Stomach (tissue), 9 donors: Measurements from ENCODE around the gene PIWIL4. TPM values are rescaled to one million over a fixed set of nuclear protein-coding genes. Genes with fewer than 3 reads are reported as not detected.

ENCODE experiments used
- DNase-seq, 2 donors: peaks; one replicate each; pipeline versions ENCODE4 v3.0.0 to v3.0.0-alpha.2; 2013 to 2019
- H3K27ac ChIP-seq, 5 donors: fragments of 200-600 bp in 4 of 5; sonication (generic) in 4 of 5; one replicate each; pipeline ENCODE4 v1.5.1; 2013 to 2019; ENCODE audit warnings: mild to moderate bottlenecking in 1 of 5, moderate library complexity in 1 of 5
- H3K27me3 ChIP-seq, 3 donors: fragments of 200-600 bp; sonication (generic); one replicate each; pipeline ENCODE4 v1.5.1; 2017 to 2019; ENCODE audit warnings: mixed run types in 1 of 3
- H3K36me3 ChIP-seq, 4 donors: fragments of 200-600 bp; sonication (generic); 1 replicate in 3 of 4; 2 replicates in 1 of 4; pipeline ENCODE4 v1.5.1; 2016 to 2019
- H3K4me1 ChIP-seq, 4 donors: fragments of 200-600 bp; sonication (generic); one replicate each; pipeline ENCODE4 v1.5.1; 2016 to 2019
- H3K4me3 ChIP-seq, 4 donors: fragments of 200-600 bp; sonication (generic) in 3 of 4; one replicate each; pipeline ENCODE4 v1.5.1; 2016 to 2019; ENCODE audit warnings: mild to moderate bottlenecking in 1 of 4
- H3K9me3 ChIP-seq, 4 donors: fragments of 200-600 bp; sonication (generic); one replicate each; pipeline ENCODE4 v1.5.1; 2016 to 2019
- EP300 ChIP-seq: sonication (generic); formaldehyde crosslinking; IDR thresholded peaks from one replicate; pipeline ENCODE4 v1.6.1; 2017; ENCODE audit warnings: antibody characterized with exemption
- POLR2A ChIP-seq, 4 donors: fragments of 450-650 bp; IDR thresholded peaks; one replicate each; pipeline ENCODE4 v1.6.1; 2016; ENCODE audit warnings: antibody characterized with exemption in 4 of 4, control low read depth in 2 of 4, mild to moderate bottlenecking in 1 of 4, moderate library complexity in 1 of 4
- POLR2AphosphoS5 ChIP-seq, 3 donors: sonication (generic); formaldehyde crosslinking; IDR thresholded peaks; one replicate each; pipeline ENCODE4 v1.6.1; 2016; ENCODE audit warnings: antibody characterized with exemption in 3 of 3
- WGBS, 5 donors: extraction: QIAGEN DNeasy Blood & Tissue Kit in 3 of 5; methylation state at CpG; one replicate each; pipeline versions ENCODE4 v1.1.5 to v1.1.7; 2013 to 2018; 5-methylcytosine and 5-hydroxymethylcytosine counted together
- intact Hi-C: fragments of 100-400 bp; cut with DNase I; formaldehyde crosslinking; loops from one replicate; pipeline ENCODE4 v1.15.1; 2023; ENCODE audit warnings: low total_unique reads
- polyA plus RNA-seq, 3 donors: library from polyadenylated mRNA; stranded (reverse); fragments of 200-250 nt; gene quantifications; one replicate each; pipeline ENCODE4 v1.2.3, GENCODE V29; 2013
- total RNA-seq, 5 donors: library from RNA; depleted of rRNA; stranded (reverse); fragments of >200 nt; gene quantifications; one replicate each; pipeline versions ENCODE4 v1.1.0 to v1.2.3, GENCODE V29; 2014 to 2016
- TF ChIP-seq, protein P1 (sequence below), 7 experiments: fragments of 450-650 bp in 4 of 7; fragments of 200-600 bp in 3 of 7; sonication (generic) in 3 of 7; IDR thresholded peaks; one replicate each; pipeline ENCODE4 v1.5.1; 2016 to 2019; ENCODE audit warnings: antibody characterized with exemption in 7 of 7, control low read depth in 2 of 7, mild to moderate bottlenecking in 1 of 7
- donor health status: healthy with polysubstance abuse.
- donor health status: Bipolar disorder and iron deficiency.
- donor health status: healthy.

PIWIL4 gene
- total and polyA plus RNA-seq, 8 donors = 1.3 to 19.4 (median 4.2) TPM; not detected in 1

DNA sequence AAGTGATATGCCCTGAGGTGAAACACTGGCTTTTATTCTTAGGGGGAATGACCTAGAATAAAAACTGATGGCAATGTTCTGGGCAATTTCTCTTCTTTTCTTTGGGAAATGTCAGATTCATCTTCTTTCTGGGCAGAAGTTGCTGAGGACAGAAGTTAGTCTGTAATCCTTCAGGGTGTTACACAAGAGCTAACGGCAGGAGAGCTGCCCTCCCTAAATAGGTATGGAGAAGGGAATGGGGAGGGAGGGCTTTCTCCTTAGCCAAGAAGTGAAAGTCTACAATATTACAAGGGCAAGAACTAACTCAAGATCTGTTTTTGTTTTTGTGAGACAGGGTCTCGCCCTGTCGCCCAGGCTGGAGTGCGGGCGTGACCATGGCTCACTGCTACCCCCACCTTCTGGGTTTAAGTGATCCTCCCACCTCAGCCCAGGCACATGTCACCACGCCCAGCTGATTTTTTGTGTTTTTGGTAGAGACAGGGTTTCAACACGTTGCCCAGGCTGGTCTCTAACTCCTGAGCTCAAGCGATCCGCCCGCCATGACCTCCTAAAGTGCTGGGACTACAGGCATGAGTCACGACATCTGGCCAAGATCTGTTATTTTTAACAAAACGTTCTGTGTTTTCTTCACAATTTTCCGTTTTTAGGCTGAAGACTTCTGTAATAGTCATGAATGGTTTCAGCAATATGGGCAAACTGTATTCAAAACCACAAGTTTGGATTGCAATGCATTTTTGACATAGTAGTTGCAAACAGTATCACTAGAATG lies 7.2 kb downstream of the PIWIL4 start:
- Histone ChIP-seq H3K4me3 (no peak overlapping the region), H3K27ac (peak overlapping the region in 3 of 5 donors; percentile 14 to 55 (median 20)), H3K4me1 (no peaks in the 10 kb centered on the region), H3K27me3 (no peaks in the 10 kb centered on the region), H3K36me3 (peaks cover 0 to 12% (median 6%) of the 10 kb centered on the region in 4 donors), H3K9me3 (no peaks in the 10 kb centered on the region)
- WGBS, 5 donors = 68 to 86% (median 82%) methylated on average over 13 of the region's 13 CpGs
- no peak for DNase-seq
- TF ChIP-seq, protein P1, sequence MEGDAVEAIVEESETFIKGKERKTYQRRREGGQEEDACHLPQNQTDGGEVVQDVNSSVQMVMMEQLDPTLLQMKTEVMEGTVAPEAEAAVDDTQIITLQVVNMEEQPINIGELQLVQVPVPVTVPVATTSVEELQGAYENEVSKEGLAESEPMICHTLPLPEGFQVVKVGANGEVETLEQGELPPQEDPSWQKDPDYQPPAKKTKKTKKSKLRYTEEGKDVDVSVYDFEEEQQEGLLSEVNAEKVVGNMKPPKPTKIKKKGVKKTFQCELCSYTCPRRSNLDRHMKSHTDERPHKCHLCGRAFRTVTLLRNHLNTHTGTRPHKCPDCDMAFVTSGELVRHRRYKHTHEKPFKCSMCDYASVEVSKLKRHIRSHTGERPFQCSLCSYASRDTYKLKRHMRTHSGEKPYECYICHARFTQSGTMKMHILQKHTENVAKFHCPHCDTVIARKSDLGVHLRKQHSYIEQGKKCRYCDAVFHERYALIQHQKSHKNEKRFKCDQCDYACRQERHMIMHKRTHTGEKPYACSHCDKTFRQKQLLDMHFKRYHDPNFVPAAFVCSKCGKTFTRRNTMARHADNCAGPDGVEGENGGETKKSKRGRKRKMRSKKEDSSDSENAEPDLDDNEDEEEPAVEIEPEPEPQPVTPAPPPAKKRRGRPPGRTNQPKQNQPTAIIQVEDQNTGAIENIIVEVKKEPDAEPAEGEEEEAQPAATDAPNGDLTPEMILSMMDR (IDR thresholded peaks at IDR 0.05) = no peak
- TF ChIP-seq POLR2AphosphoS5 (IDR thresholded peaks at IDR 0.05) (no peak), EP300 (no peak), POLR2A (IDR thresholded peaks at IDR 0.05) (no peak)
- intact Hi-C loops = no loop called here

DNA sequence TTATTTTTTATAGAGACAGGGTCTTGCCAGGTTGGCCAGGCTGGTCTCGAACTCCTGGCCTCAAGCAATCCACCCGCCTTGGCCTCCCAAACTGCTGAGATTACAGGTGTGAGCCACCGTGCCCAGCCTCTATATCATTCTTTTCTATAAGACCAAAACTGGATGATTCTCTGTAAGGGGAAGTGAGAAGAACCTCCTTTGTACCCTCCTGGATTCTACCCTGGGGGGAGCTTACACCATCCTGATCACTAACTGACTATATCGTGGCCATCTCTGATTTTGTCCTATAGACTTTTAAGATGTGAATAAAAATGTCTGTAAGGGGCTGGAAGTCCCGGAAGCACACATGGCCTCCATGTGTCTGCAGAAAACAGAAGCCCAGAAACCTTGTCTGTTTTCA lies 9.1 kb downstream of the PIWIL4 start:
- intact Hi-C loops = no loop called here
- no peak for TF ChIP-seq POLR2AphosphoS5 (IDR thresholded peaks at IDR 0.05)
- no peak for TF ChIP-seq EP300
- TF ChIP-seq, protein P1 (IDR thresholded peaks at IDR 0.05) = no peak
- TF ChIP-seq POLR2A (IDR thresholded peaks at IDR 0.05) = no peak

DNA sequence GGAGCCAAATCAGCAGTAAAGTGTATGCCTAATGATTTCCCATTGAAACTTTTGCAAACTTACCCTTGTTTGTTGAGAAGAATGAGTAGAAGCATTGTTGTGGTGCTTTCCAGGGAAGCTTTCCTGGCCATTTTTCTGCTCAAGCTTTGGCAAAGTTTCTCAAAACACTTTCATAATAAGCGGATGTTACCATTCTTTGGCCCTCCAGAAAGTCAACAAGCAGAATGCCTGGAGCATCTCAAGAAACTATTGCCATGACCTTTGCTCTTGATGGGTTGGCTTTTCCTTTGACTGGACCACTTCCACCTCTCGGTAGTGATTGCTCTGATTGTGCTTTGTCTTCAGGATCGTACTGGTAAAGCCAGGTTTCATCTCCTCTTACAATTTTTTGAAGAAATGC lies 10.7 kb downstream of the PIWIL4 start:
- H3K4me1 ChIP-seq = no peaks in the 10 kb centered on the region

More for the DNA sequence above, 9.1 kb downstream of the PIWIL4 start:
- Histone ChIP-seq H3K9me3 (no peaks in the 10 kb centered on the region), H3K4me1 (no peaks in the 10 kb centered on the region), H3K27ac (no peak overlapping the region), H3K36me3 (peaks cover 0 to 6% (median 3%) of the 10 kb centered on the region in 4 donors), H3K27me3 (no peaks in the 10 kb centered on the region), H3K4me3 (no peak overlapping the region)
- 85 to 94% (median 90%) methylated on average over 5 of the region's 5 CpGs for WGBS, 5 donors
- DNase-seq = no peak

DNA sequence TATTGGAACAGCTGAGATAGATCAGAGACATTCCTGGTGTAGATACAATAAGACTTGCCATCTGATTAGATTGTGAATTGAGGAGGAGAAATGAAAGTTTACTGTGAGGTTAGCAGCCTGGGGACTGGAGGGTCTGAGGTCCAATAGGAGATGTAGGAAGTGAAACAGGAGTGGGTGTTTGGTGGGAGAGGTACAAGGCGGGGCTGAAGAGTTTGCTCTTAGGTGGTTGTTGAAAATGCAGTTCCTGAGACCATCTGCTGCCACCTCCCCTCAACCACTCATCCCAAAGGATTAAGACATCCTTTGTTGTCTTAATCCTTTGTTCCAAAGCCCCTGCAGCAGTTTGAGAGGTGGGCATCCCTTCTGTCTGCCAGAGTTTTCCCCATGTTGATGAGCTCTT lies 14.8 kb downstream of the PIWIL4 start:
- DNase-seq = no peak
- WGBS, 5 donors = 0 to 93% (median 83%) methylated on average over 1 of the region's 1 CpG
- TF ChIP-seq, protein P1 (IDR thresholded peaks at IDR 0.05) = no peak
- no peak for TF ChIP-seq POLR2AphosphoS5 (IDR thresholded peaks at IDR 0.05)
- no peak for TF ChIP-seq EP300
- no peak for TF ChIP-seq POLR2A (IDR thresholded peaks at IDR 0.05)
- Histone ChIP-seq H3K9me3 (no peaks in the 10 kb centered on the region), H3K4me3 (no peak overlapping the region), H3K36me3 (peaks cover 0 to 6% (median 3%) of the 10 kb centered on the region in 4 donors), H3K27ac (no peak overlapping the region), H3K27me3 (no peaks in the 10 kb centered on the region), H3K4me1 (peaks cover 0 to 7% (median 0%) of the 10 kb centered on the region in 4 donors)
- intact Hi-C loops = no loop called here

More for the DNA sequence above, 10.7 kb downstream of the PIWIL4 start:
- Histone ChIP-seq H3K4me3 (no peak overlapping the region), H3K9me3 (no peaks in the 10 kb centered on the region), H3K36me3 (peaks cover 0 to 6% (median 3%) of the 10 kb centered on the region in 4 donors), H3K27ac (no peak overlapping the region), H3K27me3 (no peaks in the 10 kb centered on the region)
- no peak for DNase-seq
- WGBS, 5 donors = 72 to 86% (median 84%) methylated on average over 3 of the region's 3 CpGs
- TF ChIP-seq EP300 (no peak), POLR2A (IDR thresholded peaks at IDR 0.05) (no peak), POLR2AphosphoS5 (IDR thresholded peaks at IDR 0.05) (no peak)
- TF ChIP-seq, protein P1 (IDR thresholded peaks at IDR 0.05) = no peak
- intact Hi-C loops = no loop called here
